Endothelial cell of umbilical vein (primary cell): ENCODE measurements around the gene EVC. TPM values are rescaled to one million over a fixed set of nuclear protein-coding genes. Genes with fewer than 3 reads are reported as not detected.

ENCODE experiments used
- BruUV-seq: library from RNA; stranded (reverse); fragments of 400-500 nt; replicated peaks from 2 replicates; lab custom pipeline; 2021; lab: Mats Ljungman, UMichigan
- CTCF ChIA-PET: fragments of 300-600, 350-600 bp; sonication (Branson Sonifier 250); formaldehyde crosslinking; loops from one replicate; lab custom pipeline; 2021; ENCODE audit warnings: antibody characterized with exemption, inconsistent platforms; lab: Charles Lee
- POLR2A ChIA-PET: fragments of 300-600, 350-600 bp; sonication (Branson Sonifier 250); formaldehyde crosslinking; loops from one replicate; lab custom pipeline; 2021; ENCODE audit warnings: antibody characterized with exemption, inconsistent platforms; lab: Charles Lee
- DNase-seq: peaks from one replicate; pipeline ENCODE4 v3.0.0-alpha.2; 2011; ENCODE audit warnings: low read depth, low spot score
- FAIRE-seq: peaks from 2 replicates; lab custom pipeline; 2011; peaks lifted over from hg19 to GRCh38; lab: Jason Lieb, UNC
- H2AFZ ChIP-seq: 2 replicates; pipeline ENCODE4 v1.6.0; 2012; ENCODE audit warnings: low read depth, low read length, control low read depth, inconsistent platforms
- H3K27ac ChIP-seq: 2 replicates; pipeline ENCODE4 v1.5.1; 2011; ENCODE audit warnings: low read depth, mild to moderate bottlenecking, control low read depth, low read length, moderate library complexity; ENCODE audit not compliant: insufficient read depth
- H3K27me3 ChIP-seq, 2 experiments: 2 replicates each; pipeline versions ENCODE4 v1.6.0 to v1.6.1; 2011; ENCODE audit warnings: low read length in 2 of 2, mixed read lengths in 1 of 2; ENCODE audit not compliant: control insufficient read depth in 2 of 2, insufficient read depth in 2 of 2
- H3K36me3 ChIP-seq, 2 experiments: 2 replicates in 1 of 2; 3 replicates in 1 of 2; pipeline ENCODE4 v1.5.1; 2011; ENCODE audit warnings: low read length in 2 of 2, mild to moderate bottlenecking in 1 of 2, moderate library complexity in 1 of 2; ENCODE audit not compliant: control insufficient read depth in 2 of 2, insufficient read depth in 2 of 2; ENCODE audit errors: extremely low read depth in 1 of 2
- H3K4me1 ChIP-seq: 3 replicates; pipeline ENCODE4 v1.5.1; 2011; ENCODE audit warnings: mild to moderate bottlenecking, low read length; ENCODE audit not compliant: control insufficient read depth, insufficient read depth; ENCODE audit errors: extremely low read depth
- H3K4me2 ChIP-seq: 2 replicates; pipeline ENCODE4 v1.6.1; 2011; ENCODE audit warnings: low read length, control low read depth, mixed read lengths; ENCODE audit not compliant: insufficient read depth
- H3K4me3 ChIP-seq, 3 experiments: fragments of 200-600 bp in 1 of 3; sonication (generic), shearing (Covaris generic) in 1 of 3; replicated peaks in 1 of 3; 2 replicates each; pipeline ENCODE4 v1.5.1; 2011 to 2016; ENCODE audit warnings: control low read depth in 3 of 3, low read length in 3 of 3, mild to moderate bottlenecking in 2 of 3, inconsistent platforms in 1 of 3, low read depth in 1 of 3, moderate library complexity in 1 of 3; ENCODE audit not compliant: insufficient read depth in 1 of 3
- H3K79me2 ChIP-seq: 2 replicates; pipeline ENCODE4 v1.6.0; 2012; ENCODE audit warnings: low read length, inconsistent platforms; ENCODE audit not compliant: control insufficient read depth, insufficient read depth
- H3K9ac ChIP-seq: replicated peaks from 2 replicates; pipeline ENCODE3; 2011; ENCODE audit warnings: low read length, control low read depth; ENCODE audit not compliant: insufficient read depth; ENCODE audit errors: extremely low read depth
- H3K9me1 ChIP-seq: replicated peaks from 3 replicates; pipeline ENCODE4 v1.6.0; 2011; ENCODE audit warnings: mild to moderate bottlenecking, low read length; ENCODE audit not compliant: control insufficient read depth, insufficient read depth; ENCODE audit errors: extremely low read depth
- H3K9me3 ChIP-seq: replicated peaks from 2 replicates; pipeline ENCODE4 v1.5.1; 2012; ENCODE audit warnings: low read length, inconsistent platforms; ENCODE audit not compliant: control insufficient read depth, insufficient read depth
- H4K20me1 ChIP-seq: replicated peaks from 2 replicates; pipeline ENCODE3; 2011; ENCODE audit warnings: mild to moderate bottlenecking, low read length; ENCODE audit not compliant: control insufficient read depth, insufficient read depth; ENCODE audit errors: extremely low read depth
- CTCF ChIP-seq, 2 donors: IDR thresholded peaks; 1 replicate in 1 of 2; 2 replicates in 1 of 2; pipeline ENCODE4 v1.5.1; 2011; ENCODE audit warnings: low read length in 2 of 2, mild to moderate bottlenecking in 2 of 2, moderate library complexity in 2 of 2, control low read depth in 1 of 2, inconsistent platforms in 1 of 2, low read depth in 1 of 2; ENCODE audit not compliant: insufficient read depth in 1 of 2; ENCODE audit errors: extremely low read depth in 1 of 2
- EZH2 ChIP-seq: IDR thresholded peaks from 2 replicates; pipeline ENCODE4 v1.6.1; 2012; ENCODE audit warnings: borderline replicate concordance, low read depth, mild to moderate bottlenecking, moderate library complexity, low read length, inconsistent platforms; ENCODE audit not compliant: severe bottlenecking
- FOS ChIP-seq: IDR thresholded peaks from 2 replicates; pipeline ENCODE4 v1.6.1; 2011; ENCODE audit warnings: mild to moderate bottlenecking, low read length, moderate library complexity, borderline replicate concordance; ENCODE audit not compliant: insufficient read depth
- GATA2 ChIP-seq: IDR thresholded peaks from 2 replicates; pipeline ENCODE4 v1.7.0; 2011; ENCODE audit warnings: low read depth, mild to moderate bottlenecking, moderate library complexity, mixed read lengths, low read length; ENCODE audit not compliant: insufficient read length, insufficient read depth
- JUN ChIP-seq: IDR thresholded peaks from 2 replicates; pipeline ENCODE4 v1.6.1; 2011; ENCODE audit warnings: borderline replicate concordance, low read depth; ENCODE audit not compliant: insufficient read length, insufficient read depth
- MAX ChIP-seq: IDR thresholded peaks from 2 replicates; pipeline ENCODE4 v1.6.1; 2011; ENCODE audit not compliant: insufficient read depth, insufficient read length
- MYC ChIP-seq: IDR thresholded peaks from one replicate; pipeline ENCODE4 v1.6.1; 2011; ENCODE audit warnings: mild to moderate bottlenecking, low read depth, low read length
- POLR2A ChIP-seq: IDR thresholded peaks from 2 replicates; pipeline ENCODE4 v1.6.1; 2012; ENCODE audit warnings: low read depth, mild to moderate bottlenecking, control low read depth, low read length
- POLR2AphosphoS5 ChIP-seq: IDR thresholded peaks from 2 replicates; pipeline ENCODE4 v1.6.1; 2012; ENCODE audit warnings: low read depth, mild to moderate bottlenecking, control low read depth, low read length, moderate library complexity; ENCODE audit not compliant: insufficient read depth
- dilution Hi-C: fragments of 300-500 bp; cut with MboI; formaldehyde crosslinking; loops from one replicate; pipeline ENCODE4 v1.15.0; 2019; ENCODE audit warnings: low sequenced_read_pairs; ENCODE audit not compliant: extremely low pct_ligation_motif_present
- intact Hi-C: fragments of 100-400 bp; cut with micrococcal nuclease; formaldehyde crosslinking; loops from one replicate; pipeline ENCODE4 v1.10.0; 2022
- polyA plus RNA-seq, 4 experiments: library from polyadenylated mRNA; depleted of rRNA in 3 of 4; stranded (reverse) in 3 of 4; unstranded in 1 of 4; fragments of >200 nt; gene quantifications; 2 replicates each; pipeline versions ENCODE4 v1.2.1 to v1.2.3, GENCODE V29; 2011 to 2012; ENCODE audit warnings: missing spikeins in 1 of 4
- total RNA-seq: library from RNA; stranded (reverse); gene quantifications from 2 replicates; pipeline ENCODE4 v1.2.3, GENCODE V29; 2021

EVC gene
- total and polyA plus RNA-seq, 2 donors (not counting 3 experiments of a cell fraction or from before 2014, with no cell fraction given) = 6.3 to 31.6 TPM

- no peak for FAIRE-seq
- Histone ChIP-seq H3K27ac (no peak overlapping the region), H3K9me1 (no peaks in the 10 kb centered on the region), H3K4me2 (no peak overlapping the region), H3K9ac (no peak overlapping the region), H4K20me1 (no peaks in the 10 kb centered on the region), H2AFZ (no peak overlapping the region), H3K9me3 (no peaks in the 10 kb centered on the region), H3K4me1 (no peaks in the 10 kb centered on the region), H3K36me3 (peaks cover 0 to 17% of the 10 kb centered on the region in 2 experiments), H3K27me3 (no peaks in the 10 kb centered on the region), H3K4me3 (no peak overlapping the region), H3K79me2 (no peaks in the 10 kb centered on the region)
- TF ChIP-seq FOS = no peak
- no peak for TF ChIP-seq EZH2
- TF ChIP-seq MYC = no peak
- TF ChIP-seq CTCF (IDR thresholded peaks at IDR 0.05; ENCODE audit: extremely low read depth in 1 of 2, insufficient read depth in 1 of 2, low read depth in 1 of 2, low read length in 2 of 2) = no peak
- no peak for TF ChIP-seq MAX
- no peak for TF ChIP-seq JUN
- no peak for TF ChIP-seq GATA2
- no peak for TF ChIP-seq POLR2AphosphoS5
- TF ChIP-seq POLR2A = no peak
- BruUV-seq = no TSS peak
- POLR2A ChIA-PET = no interaction called here
- CTCF ChIA-PET = no interaction called here
- intact Hi-C loops = loop anchor here (10.0 kb wide), 1 partner anchor 165 kb away; no protein-coding TSS in a partner anchor
- DNase-seq = no peak
- dilution Hi-C loops = no loop called here
Observed at GRCh38 chr4:5799406-5799805, 88.4 kb downstream of the EVC start.
